H9 (cell line): Measurements from ENCODE around the gene VENTX. TPM values are rescaled to one million over a fixed set of nuclear protein-coding genes. Genes with fewer than 3 reads are reported as not detected.

ENCODE experiments used
- DNase-seq: peaks from one replicate; pipeline ENCODE4 v3.0.0-alpha.2; 2017
- H2AFZ ChIP-seq: one replicate; pipeline ENCODE4 v1.6.1; 2013; ENCODE audit warnings: mild to moderate bottlenecking, low read length, control low read depth, moderate library complexity
- H2AK5ac ChIP-seq: 2 replicates; pipeline ENCODE4 v1.6.1; 2013; ENCODE audit warnings: low read length, control low read depth, mixed read lengths; ENCODE audit not compliant: insufficient read length
- H2BK120ac ChIP-seq: one replicate; pipeline ENCODE4 v1.6.1; 2013; ENCODE audit warnings: low read depth, mild to moderate bottlenecking, low read length, control low read depth, inconsistent platforms; ENCODE audit not compliant: poor library complexity, severe bottlenecking
- H2BK12ac ChIP-seq: 2 replicates; pipeline ENCODE4 v1.6.1; 2013; ENCODE audit warnings: low read length, control low read depth, mixed read lengths, low read depth; ENCODE audit not compliant: insufficient read length
- H2BK15ac ChIP-seq: 2 replicates; pipeline ENCODE4 v1.6.1; 2013; ENCODE audit warnings: low read depth, low read length, control low read depth
- H2BK20ac ChIP-seq: one replicate; pipeline ENCODE4 v1.6.1; 2013; ENCODE audit warnings: low read depth, mild to moderate bottlenecking, low read length, control low read depth, inconsistent platforms; ENCODE audit not compliant: poor library complexity, severe bottlenecking
- H2BK5ac ChIP-seq: 2 replicates; pipeline ENCODE4 v1.6.1; 2013; ENCODE audit warnings: low read length, control low read depth, mixed read lengths; ENCODE audit not compliant: insufficient read length
- H3K14ac ChIP-seq: 2 replicates; pipeline ENCODE4 v1.6.1; 2013; ENCODE audit warnings: low read length, control low read depth; ENCODE audit not compliant: insufficient read depth
- H3K18ac ChIP-seq: 2 replicates; pipeline ENCODE4 v1.6.1; 2013; ENCODE audit warnings: low read depth, mild to moderate bottlenecking, mixed read lengths, low read length, control low read depth; ENCODE audit not compliant: insufficient read length
- H3K23ac ChIP-seq: 2 replicates; pipeline ENCODE4 v1.6.1; 2013; ENCODE audit warnings: low read length, control low read depth, mixed read lengths, low read depth; ENCODE audit not compliant: insufficient read length
- H3K23me2 ChIP-seq: 2 replicates; pipeline ENCODE4 v1.6.1; 2013; ENCODE audit warnings: low read depth, mild to moderate bottlenecking, mixed read lengths, low read length, control low read depth; ENCODE audit not compliant: insufficient read length, poor library complexity, severe bottlenecking
- H3K27ac ChIP-seq: 2 replicates; pipeline ENCODE4 v1.5.1; 2013; ENCODE audit warnings: low read length, control low read depth, mixed read lengths, low read depth; ENCODE audit not compliant: insufficient read length
- H3K27me3 ChIP-seq: 2 replicates; pipeline ENCODE4 v1.6.1; 2013; ENCODE audit warnings: low read length, control low read depth, inconsistent platforms; ENCODE audit not compliant: insufficient read depth
- H3K4ac ChIP-seq: 2 replicates; pipeline ENCODE4 v1.6.1; 2013; ENCODE audit warnings: low read depth, mild to moderate bottlenecking, control low read depth, inconsistent platforms, low read length, moderate library complexity
- H3K4me1 ChIP-seq: 2 replicates; pipeline ENCODE4 v1.6.1; 2013; ENCODE audit warnings: low read length, control low read depth, inconsistent platforms; ENCODE audit not compliant: insufficient read depth
- H3K4me2 ChIP-seq: 2 replicates; pipeline ENCODE4 v1.6.1; 2013; ENCODE audit warnings: low read length, control low read depth, mixed read lengths; ENCODE audit not compliant: insufficient read length, insufficient read depth
- H3K56ac ChIP-seq: 2 replicates; pipeline ENCODE4 v1.6.1; 2013; ENCODE audit warnings: low read depth, mild to moderate bottlenecking, mixed read lengths, low read length, control low read depth; ENCODE audit not compliant: insufficient read length
- H3K79me1 ChIP-seq: 2 replicates; pipeline ENCODE4 v1.6.1; 2013; ENCODE audit warnings: low read depth, mild to moderate bottlenecking, moderate library complexity, low read length, control low read depth, inconsistent platforms; ENCODE audit not compliant: insufficient read depth, poor library complexity, severe bottlenecking
- H3K79me2 ChIP-seq: 2 replicates; pipeline ENCODE4 v1.6.1; 2013; ENCODE audit warnings: low read length, control low read depth, inconsistent platforms; ENCODE audit not compliant: insufficient read depth
- H3K9ac ChIP-seq: 2 replicates; pipeline ENCODE4 v1.6.1; 2013; ENCODE audit warnings: low read length, control low read depth, mixed read lengths; ENCODE audit not compliant: insufficient read length; ENCODE audit errors: extremely low read depth
- H3K9me3 ChIP-seq: one replicate; pipeline ENCODE4 v1.6.1; 2013; ENCODE audit warnings: low read depth, low read length, inconsistent platforms; ENCODE audit not compliant: control insufficient read depth
- H3T11ph ChIP-seq: one replicate; pipeline ENCODE4 v1.6.1; 2013; ENCODE audit warnings: mild to moderate bottlenecking, low read length, control low read depth, inconsistent platforms
- H4K20me1 ChIP-seq: one replicate; pipeline ENCODE4 v1.6.1; 2013; ENCODE audit not compliant: control insufficient read depth, insufficient read length, insufficient read depth
- H4K5ac ChIP-seq: 2 replicates; pipeline ENCODE4 v1.6.1; 2013; ENCODE audit warnings: low read depth, mild to moderate bottlenecking, mixed read lengths, low read length, control low read depth; ENCODE audit not compliant: insufficient read length
- H4K8ac ChIP-seq: replicated peaks from 2 replicates; pipeline ENCODE4 v1.6.1; 2013; ENCODE audit warnings: low read length, control low read depth, mixed read lengths, low read depth; ENCODE audit not compliant: insufficient read length
- H4K91ac ChIP-seq: 2 replicates; pipeline ENCODE4 v1.6.1; 2013; ENCODE audit warnings: low read depth, mild to moderate bottlenecking, moderate library complexity, mixed read lengths, low read length, control low read depth; ENCODE audit not compliant: insufficient read length
- H3K27ac Mint-ChIP-seq, 3 experiments: 2 replicates in 2 of 3; 3 replicates in 1 of 3; pipeline ENCODE4 v1.8.0; 2020 to 2021; ENCODE audit warnings: mixed read lengths in 3 of 3, mild to moderate bottlenecking in 1 of 3, moderate library complexity in 1 of 3
- H3K27me3 Mint-ChIP-seq: 2 replicates; pipeline ENCODE4 v1.8.0; 2021; ENCODE audit warnings: low read depth, mild to moderate bottlenecking, moderate library complexity, mixed read lengths
- H3K36me3 Mint-ChIP-seq, 3 experiments: 2 replicates in 2 of 3; 3 replicates in 1 of 3; pipeline ENCODE4 v1.8.0; 2020 to 2021; ENCODE audit warnings: low read depth in 3 of 3, mixed read lengths in 3 of 3; ENCODE audit not compliant: insufficient read depth in 1 of 3
- H3K4me1 Mint-ChIP-seq, 2 experiments: 2 replicates each; pipeline ENCODE4 v1.8.0; 2020; ENCODE audit warnings: mixed read lengths in 2 of 2
- H3K4me3 Mint-ChIP-seq, 2 experiments: 2 replicates in 1 of 2; 3 replicates in 1 of 2; pipeline ENCODE4 v1.8.0; 2020 to 2021; ENCODE audit warnings: mild to moderate bottlenecking in 2 of 2, mixed read lengths in 2 of 2, moderate library complexity in 1 of 2
- H3K9me3 Mint-ChIP-seq, 2 experiments: 2 replicates in 1 of 2; 3 replicates in 1 of 2; pipeline ENCODE4 v1.8.0; 2020; ENCODE audit warnings: mild to moderate bottlenecking in 2 of 2, mixed read lengths in 2 of 2, moderate library complexity in 1 of 2
- WGBS: extraction: QIAGEN DNeasy Blood & Tissue Kit; methylation state at CpG from one replicate; pipeline ENCODE4 v1.1.7; 2013; ENCODE audit warnings: missing lambda C conversion rate, low lambda C conversion rate, mixed read lengths; ENCODE audit not compliant: insufficient read length; ENCODE audit errors: extremely low coverage; 5-methylcytosine and 5-hydroxymethylcytosine counted together
- total RNA-seq: library from RNA; stranded (reverse); gene quantifications from 2 replicates; pipeline ENCODE4 v1.2.1, GENCODE V29; 2021
- TF ChIP-seq, protein P1 (sequence below): fragments of 200-600 bp; sonication (generic); conservative IDR thresholded peaks from 3 replicates; pipeline ENCODE4 v1.8.0; 2021; ENCODE audit warnings: antibody characterized with exemption, mild to moderate bottlenecking

Gene VENTX
- total RNA-seq, 1 experiment from 2014 or later = 10.9 TPM

DNA sequence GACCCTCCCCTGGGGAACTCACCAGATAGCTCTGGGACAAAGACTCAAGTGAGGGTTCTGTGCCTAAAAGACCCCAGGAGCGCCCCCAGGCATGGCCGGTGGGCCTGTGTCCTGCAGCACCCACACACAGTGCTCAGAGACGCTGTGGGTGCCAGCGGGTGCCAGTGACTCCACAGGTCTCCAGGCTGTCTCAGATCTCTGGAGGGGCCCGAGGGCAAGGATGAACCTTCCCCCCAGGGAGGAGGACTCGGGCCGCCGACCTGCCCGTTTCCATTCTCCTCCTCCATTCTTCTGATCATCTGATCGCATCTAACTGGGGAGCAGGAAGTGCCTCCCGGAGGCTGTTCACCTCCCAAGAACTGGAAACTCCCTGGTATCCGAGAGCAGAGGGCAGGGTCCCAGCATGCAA is 38.0 kb downstream of the VENTX start:
- no peak for DNase-seq
- H2BK12ac ChIP-seq = no peak overlapping the region
- Mint-ChIP-seq H3K4me3 (peak overlapping the region; percentile 48 to 67; a peak in 3 of 5 replicates), H3K4me1 (peaks cover 3 to 7% of the 10 kb centered on the region in 2 experiments; a peak in 3 of 4 replicates), H3K36me3 (peaks cover 0 to 11% (median 0%) of the 10 kb centered on the region in 3 experiments; a peak in 2 of 7 replicates), H3K9me3 (no peaks in the 10 kb centered on the region), H3K27me3 (peaks cover 11% of the 10 kb centered on the region), H3K27ac (no peak overlapping the region)
- no peaks in the 10 kb centered on the region for H3K79me2 ChIP-seq
- no peak overlapping the region for H3K27ac ChIP-seq
- TF ChIP-seq, protein P1, sequence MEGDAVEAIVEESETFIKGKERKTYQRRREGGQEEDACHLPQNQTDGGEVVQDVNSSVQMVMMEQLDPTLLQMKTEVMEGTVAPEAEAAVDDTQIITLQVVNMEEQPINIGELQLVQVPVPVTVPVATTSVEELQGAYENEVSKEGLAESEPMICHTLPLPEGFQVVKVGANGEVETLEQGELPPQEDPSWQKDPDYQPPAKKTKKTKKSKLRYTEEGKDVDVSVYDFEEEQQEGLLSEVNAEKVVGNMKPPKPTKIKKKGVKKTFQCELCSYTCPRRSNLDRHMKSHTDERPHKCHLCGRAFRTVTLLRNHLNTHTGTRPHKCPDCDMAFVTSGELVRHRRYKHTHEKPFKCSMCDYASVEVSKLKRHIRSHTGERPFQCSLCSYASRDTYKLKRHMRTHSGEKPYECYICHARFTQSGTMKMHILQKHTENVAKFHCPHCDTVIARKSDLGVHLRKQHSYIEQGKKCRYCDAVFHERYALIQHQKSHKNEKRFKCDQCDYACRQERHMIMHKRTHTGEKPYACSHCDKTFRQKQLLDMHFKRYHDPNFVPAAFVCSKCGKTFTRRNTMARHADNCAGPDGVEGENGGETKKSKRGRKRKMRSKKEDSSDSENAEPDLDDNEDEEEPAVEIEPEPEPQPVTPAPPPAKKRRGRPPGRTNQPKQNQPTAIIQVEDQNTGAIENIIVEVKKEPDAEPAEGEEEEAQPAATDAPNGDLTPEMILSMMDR = peak; percentile 29; the same call in 2 of the 3 replicates
- H4K8ac ChIP-seq = no peak overlapping the region
- no peak overlapping the region for H4K91ac ChIP-seq
- no peak overlapping the region for H2AFZ ChIP-seq
- no peak overlapping the region for H3K23ac ChIP-seq
- H3K4ac ChIP-seq = no peak overlapping the region
- no peaks in the 10 kb centered on the region; the same call in 1 of the 2 replicates for H3K27me3 ChIP-seq
- no peak overlapping the region for H2AK5ac ChIP-seq
- no peak overlapping the region for H3K9ac ChIP-seq
- H3K4me1 ChIP-seq = no peaks in the 10 kb centered on the region
- H3K4me2 ChIP-seq = no peak overlapping the region
- no peak overlapping the region for H2BK5ac ChIP-seq
- H2BK120ac ChIP-seq = no peak overlapping the region
- peaks cover 7% of the 10 kb centered on the region for H3K23me2 ChIP-seq
- no peak overlapping the region for H4K5ac ChIP-seq
- no peaks in the 10 kb centered on the region for H3K9me3 ChIP-seq
- no peak overlapping the region for H3K14ac ChIP-seq
- no peak overlapping the region for H3T11ph ChIP-seq
- no peaks in the 10 kb centered on the region for H3K79me1 ChIP-seq
- H3K18ac ChIP-seq = no peak overlapping the region
- H4K20me1 ChIP-seq = no peaks in the 10 kb centered on the region
- WGBS = no CpG with 5 or more reads among the region's 12 CpGs
- H3K56ac ChIP-seq = no peak overlapping the region
- no peak overlapping the region for H2BK15ac ChIP-seq
- H2BK20ac ChIP-seq = no peak overlapping the region
